Vagina (tissue), 2 donors: ENCODE results near the gene NKAIN2.

ENCODE experiments used
- CTCF ChIP-seq, 3 experiments: fragments of 450-650 bp in 2 of 3; fragments of 200-600 bp in 1 of 3; sonication (generic) in 1 of 3; IDR thresholded peaks; one replicate each; pipeline ENCODE4 v1.5.1; 2017 to 2019; ENCODE audit warnings: antibody characterized with exemption in 3 of 3, mild to moderate bottlenecking in 2 of 3, moderate library complexity in 2 of 3
- POLR2A ChIP-seq, 2 donors: fragments of 450-650 bp; IDR thresholded peaks; one replicate each; pipeline ENCODE4 v1.6.1; 2017; ENCODE audit warnings: antibody characterized with exemption in 2 of 2, mild to moderate bottlenecking in 2 of 2, moderate library complexity in 2 of 2
- POLR2AphosphoS5 ChIP-seq, 2 donors: sonication (generic); formaldehyde crosslinking; IDR thresholded peaks; one replicate each; pipeline ENCODE4 v1.9.0; 2017; ENCODE audit warnings: antibody characterized with exemption in 2 of 2, mild to moderate bottlenecking in 2 of 2, low read depth in 1 of 2; ENCODE audit not compliant: insufficient read depth in 1 of 2

GRCh38 chr6:124193132-124193531 lies 389.5 kb downstream of the NKAIN2 start:
- TF ChIP-seq POLR2A (IDR thresholded peaks at IDR 0.05) (no peak), CTCF (IDR thresholded peaks at IDR 0.05) (no peak), POLR2AphosphoS5 (IDR thresholded peaks at IDR 0.05; ENCODE audit: insufficient read depth in 1 of 2, low read depth in 1 of 2) (no peak)
